Spleen (tissue), 7 donors: Measurements from ENCODE around the gene SGIP1.

Source experiments
- POLR2A ChIP-seq, 3 donors: fragments of 450-650 bp; IDR thresholded peaks; one replicate each; pipeline ENCODE4 v1.5.1; 2017; ENCODE audit warnings: antibody characterized with exemption in 3 of 3, mild to moderate bottlenecking in 1 of 3
- POLR2AphosphoS5 ChIP-seq, 3 donors: sonication (generic); formaldehyde crosslinking; IDR thresholded peaks; one replicate each; pipeline ENCODE4 v1.5.1; 2017; ENCODE audit warnings: antibody characterized with exemption in 3 of 3
- TF ChIP-seq, protein P1 (sequence below), 11 experiments: fragments of 200-600 bp in 7 of 11; fragments of 450-650 bp in 4 of 11; sonication (generic) in 4 of 11; IDR thresholded peaks in 8 of 11; conservative IDR thresholded peaks in 3 of 11; 1 replicate in 7 of 11; 2 replicates in 4 of 11; pipeline versions ENCODE4 v1.4.0 to v1.8.0; 2016 to 2021; ENCODE audit warnings: antibody characterized with exemption in 11 of 11, inconsistent platforms in 4 of 11, mild to moderate bottlenecking in 1 of 11
- donor health status: DM: no; HTN: no; CAD: no; lungs with moderate emphysema.
- donor health status: DM: no; HTN: no; CAD: no.
- donor health status: DM: no; HTN: no; CAD: no.

DNA sequence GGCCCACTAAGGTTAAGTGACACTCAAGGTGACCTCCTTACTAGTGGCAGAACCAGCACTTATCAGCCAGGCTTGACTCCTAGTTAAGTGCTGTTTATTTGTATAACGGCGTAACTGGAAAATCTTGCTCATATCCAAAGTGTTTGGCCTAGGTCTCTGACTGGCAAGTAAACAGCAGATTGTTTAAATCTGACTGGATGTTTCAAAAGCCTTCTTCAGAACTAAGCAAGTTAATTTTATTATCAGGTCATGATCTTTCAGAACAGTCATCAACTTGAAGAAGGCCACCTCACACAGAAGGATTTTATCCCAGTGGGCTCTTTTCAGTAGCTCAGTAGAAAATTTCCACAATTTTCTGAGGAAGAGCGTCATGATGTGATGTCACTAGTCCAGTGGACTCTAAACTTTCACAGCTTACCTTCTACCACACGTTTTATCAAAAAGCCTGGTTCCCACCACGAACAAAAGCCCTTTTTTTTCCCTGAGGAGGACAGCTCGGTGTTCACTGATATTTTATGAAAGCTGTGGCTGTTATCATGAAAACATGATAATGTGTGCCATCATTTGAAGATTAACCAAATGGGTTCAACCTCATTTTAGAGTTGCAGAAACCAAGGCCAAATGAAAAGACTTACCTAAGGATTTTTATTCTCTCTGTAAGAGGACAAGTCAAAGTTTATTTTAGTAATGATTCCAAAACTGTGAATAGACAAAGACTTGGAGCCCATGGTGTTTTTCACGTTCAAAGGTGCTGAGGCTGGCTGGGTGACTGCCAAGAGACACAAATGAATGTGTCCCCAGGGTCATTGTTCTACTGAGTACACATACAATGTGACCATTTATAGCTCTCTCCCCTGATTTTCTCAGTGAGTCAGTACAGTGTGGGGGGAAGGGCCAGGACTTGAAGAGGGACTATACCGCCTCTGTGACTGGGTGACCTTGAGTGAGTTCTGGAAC is 9.1 kb downstream of the SGIP1 start:
- TF ChIP-seq POLR2AphosphoS5 (IDR thresholded peaks at IDR 0.05) (no peak), POLR2A (IDR thresholded peaks at IDR 0.05) (no peak)
- TF ChIP-seq, protein P1, sequence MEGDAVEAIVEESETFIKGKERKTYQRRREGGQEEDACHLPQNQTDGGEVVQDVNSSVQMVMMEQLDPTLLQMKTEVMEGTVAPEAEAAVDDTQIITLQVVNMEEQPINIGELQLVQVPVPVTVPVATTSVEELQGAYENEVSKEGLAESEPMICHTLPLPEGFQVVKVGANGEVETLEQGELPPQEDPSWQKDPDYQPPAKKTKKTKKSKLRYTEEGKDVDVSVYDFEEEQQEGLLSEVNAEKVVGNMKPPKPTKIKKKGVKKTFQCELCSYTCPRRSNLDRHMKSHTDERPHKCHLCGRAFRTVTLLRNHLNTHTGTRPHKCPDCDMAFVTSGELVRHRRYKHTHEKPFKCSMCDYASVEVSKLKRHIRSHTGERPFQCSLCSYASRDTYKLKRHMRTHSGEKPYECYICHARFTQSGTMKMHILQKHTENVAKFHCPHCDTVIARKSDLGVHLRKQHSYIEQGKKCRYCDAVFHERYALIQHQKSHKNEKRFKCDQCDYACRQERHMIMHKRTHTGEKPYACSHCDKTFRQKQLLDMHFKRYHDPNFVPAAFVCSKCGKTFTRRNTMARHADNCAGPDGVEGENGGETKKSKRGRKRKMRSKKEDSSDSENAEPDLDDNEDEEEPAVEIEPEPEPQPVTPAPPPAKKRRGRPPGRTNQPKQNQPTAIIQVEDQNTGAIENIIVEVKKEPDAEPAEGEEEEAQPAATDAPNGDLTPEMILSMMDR (IDR thresholded peaks at IDR 0.05 in 8 of 11, conservative IDR thresholded peaks at IDR 0.05 in 3 of 11): no peak
